ENCODE results near the gene POLG.

POLG gene

GRCh38 chr15:89358435-89358754, 23.8 kb upstream of the POLG start:
- DNase-seq, result no peak

- peak in 39 of 58 donors; percentile 24 to 72 (median 42) for DNase-seq
These were observed 22.1 kb upstream of the POLG start for GRCh38 chr15:89356634-89357298.

- no peak for DNase-seq
These were observed 19.4 kb upstream of the POLG start for GRCh38 chr15:89353991-89354390.

- no peak for DNase-seq
These were observed 17.9 kb upstream of the POLG start for GRCh38 chr15:89352476-89352875.

- DNase-seq, result peak in 7 of 58 donors; percentile 42 to 77 (median 70)
These were observed 14.6 kb upstream of the POLG start for GRCh38 chr15:89349206-89349558.

GRCh38 chr15:89346516-89347231, 12.1 kb upstream of the POLG start:
- peak in 5 of 58 donors; percentile 14 to 40 (median 22) for DNase-seq

GRCh38 chr15:89345248-89345647, 10.6 kb upstream of the POLG start:
- DNase-seq, result no peak

GRCh38 chr15:89342840-89343239, 8.2 kb upstream of the POLG start:
- no peak for DNase-seq

- DNase-seq, result peak in 1 of 58 donors; percentile 10
These were observed 6.8 kb upstream of the POLG start for GRCh38 chr15:89341316-89342005.

GRCh38 chr15:89340573-89340972, 5.9 kb upstream of the POLG start:
- no peak for DNase-seq

GRCh38 chr15:89338036-89338435, 3.4 kb upstream of the POLG start:
- DNase-seq, result no peak

- peak in 9 of 58 donors; percentile 38 to 92 (median 58) for DNase-seq
These were observed 846 bp upstream of the POLG start for GRCh38 chr15:89335298-89336041.

- DNase-seq, result peak in 7 of 58 donors; percentile 53 to 67 (median 58)
These were observed 590 bp downstream of the POLG start for GRCh38 chr15:89333959-89334509.

- no peak for DNase-seq
These were observed 1.4 kb downstream of the POLG start for GRCh38 chr15:89333011-89333860.

GRCh38 chr15:89332446-89332845, 2.2 kb downstream of the POLG start:
- DNase-seq, result no peak

GRCh38 chr15:89330881-89331595, 3.6 kb downstream of the POLG start:
- no peak for DNase-seq

- no peak for DNase-seq
These were observed 4.5 kb downstream of the POLG start for GRCh38 chr15:89330119-89330518.

- DNase-seq, result no peak
These were observed 5.1 kb downstream of the POLG start for GRCh38 chr15:89329329-89330084.
